ENCODE measurements around the gene C9.
"Not testable (repeated sequence)": the region's sequence is repeated elsewhere in the genome, so short reads cannot be mapped to it uniquely, and the experiment has no call there.

C9 gene

GRCh38 chr5:39411061-39411460 is 46.8 kb upstream of the C9 start:
- Histone ChIP-seq H3K9ac (no peak overlapping the region), H3K4me3 (IDR thresholded peaks at IDR 0.05; ENCODE audit: insufficient read depth, low read depth, low read length) (no peak overlapping the region), H2AFZ (ENCODE audit: low read depth) (no peak overlapping the region), H4K20me1 (ENCODE audit: insufficient read depth) (no peaks in the 10 kb centered on the region), H3K27me3 (ENCODE audit: insufficient read depth, low read depth) (no peaks in the 10 kb centered on the region), H3K79me2 (ENCODE audit: insufficient read depth, low read depth) (no peaks in the 10 kb centered on the region), H3K4me1 (ENCODE audit: low read depth, poor library complexity, severe bottlenecking) (no peaks in the 10 kb centered on the region), H3K4me2 (no peak overlapping the region), H3K36me3 (ENCODE audit: insufficient read depth) (no peaks in the 10 kb centered on the region), H3K27ac (no peak overlapping the region)
- no peak for TF ChIP-seq CTCF (conservative IDR thresholded peaks at IDR 0.05; ENCODE audit: low read depth, low read length)

- H3K36me3 ChIP-seq (ENCODE audit: insufficient read depth): no peaks in the 10 kb centered on the region
- TF ChIP-seq CTCF (conservative IDR thresholded peaks at IDR 0.05; ENCODE audit: low read depth, low read length): no peak
- no peaks in the 10 kb centered on the region for H4K20me1 ChIP-seq (ENCODE audit: insufficient read depth)
- no peak overlapping the region for H3K4me2 ChIP-seq
- H3K27me3 ChIP-seq (ENCODE audit: insufficient read depth, low read depth): no peaks in the 10 kb centered on the region
- no peaks in the 10 kb centered on the region for H3K4me1 ChIP-seq (ENCODE audit: low read depth, poor library complexity, severe bottlenecking)
- H3K9ac ChIP-seq: no peak overlapping the region
- no peak overlapping the region for H2AFZ ChIP-seq (ENCODE audit: low read depth)
- H3K4me3 ChIP-seq (IDR thresholded peaks at IDR 0.05; ENCODE audit: insufficient read depth, low read depth, low read length): no peak overlapping the region
- H3K79me2 ChIP-seq (ENCODE audit: insufficient read depth, low read depth): no peaks in the 10 kb centered on the region
- no peak overlapping the region for H3K27ac ChIP-seq
Observed at GRCh38 chr5:39409033-39409432, 44.7 kb upstream of the C9 start.

GRCh38 chr5:39405083-39405843 is 41.0 kb upstream of the C9 start:
- no peak overlapping the region for H3K4me3 ChIP-seq (IDR thresholded peaks at IDR 0.05; ENCODE audit: insufficient read depth, low read depth, low read length)
- H3K79me2 ChIP-seq (ENCODE audit: insufficient read depth, low read depth): no peaks in the 10 kb centered on the region
- TF ChIP-seq CTCF (conservative IDR thresholded peaks at IDR 0.05; ENCODE audit: low read depth, low read length): no peak
- no peaks in the 10 kb centered on the region for H3K4me1 ChIP-seq (ENCODE audit: low read depth, poor library complexity, severe bottlenecking)
- H2AFZ ChIP-seq (ENCODE audit: low read depth): no peak overlapping the region
- H3K4me2 ChIP-seq: no peak overlapping the region
- H3K9ac ChIP-seq: no peak overlapping the region
- no peaks in the 10 kb centered on the region for H3K36me3 ChIP-seq (ENCODE audit: insufficient read depth)
- H3K27me3 ChIP-seq (ENCODE audit: insufficient read depth, low read depth): no peaks in the 10 kb centered on the region
- no peaks in the 10 kb centered on the region for H4K20me1 ChIP-seq (ENCODE audit: insufficient read depth)
- H3K27ac ChIP-seq: no peak overlapping the region

- not testable (repeated sequence) for H3K4me3 ChIP-seq (IDR thresholded peaks at IDR 0.05; ENCODE audit: insufficient read depth, low read depth, low read length); H2AFZ ChIP-seq (ENCODE audit: low read depth); H3K4me2 ChIP-seq; H4K20me1 ChIP-seq (ENCODE audit: insufficient read depth); H3K27me3 ChIP-seq (ENCODE audit: insufficient read depth, low read depth); H3K4me1 ChIP-seq (ENCODE audit: low read depth, poor library complexity, severe bottlenecking); H3K79me2 ChIP-seq (ENCODE audit: insufficient read depth, low read depth); H3K27ac ChIP-seq; H3K9ac ChIP-seq; H3K36me3 ChIP-seq (ENCODE audit: insufficient read depth)
Observed at GRCh38 chr5:39403761-39404160, 39.5 kb upstream of the C9 start.

GRCh38 chr5:39402140-39402539 is 37.8 kb upstream of the C9 start:
- H2AFZ ChIP-seq (ENCODE audit: low read depth): not testable (repeated sequence)

More at GRCh38 chr5:39402140-39402539, 37.8 kb upstream of the C9 start:
- not testable (repeated sequence) for H4K20me1 ChIP-seq (ENCODE audit: insufficient read depth); H3K9ac ChIP-seq; H3K4me1 ChIP-seq (ENCODE audit: low read depth, poor library complexity, severe bottlenecking); H3K27ac ChIP-seq; H3K79me2 ChIP-seq (ENCODE audit: insufficient read depth, low read depth); H3K4me3 ChIP-seq (IDR thresholded peaks at IDR 0.05; ENCODE audit: insufficient read depth, low read depth, low read length); H3K4me2 ChIP-seq; H3K36me3 ChIP-seq (ENCODE audit: insufficient read depth); H3K27me3 ChIP-seq (ENCODE audit: insufficient read depth, low read depth)
